ENCODE measurements around the gene OGA. TPM values are rescaled to one million over a fixed set of nuclear protein-coding genes. Genes with fewer than 3 reads are reported as not detected.
A peak's percentile ranks its signal among the peaks of the same experiment; 100 is the strongest.

Gene OGA
- polyA plus RNA-seq, 1 experiment: 25.6 TPM

- ChIA-PET POLR2A (no interaction called here), CTCF (interaction anchor here (0.8 to 5.9 kb wide), 10 partner anchors 8 to 570 kb away, joined by 3 to 88 read pairs (median 4); no protein-coding TSS in a partner anchor)
- peak; percentile 17 for DNase-seq (ENCODE audit: low read depth)
- TF ChIP-seq CTCF (IDR thresholded peaks at IDR 0.05; ENCODE audit: insufficient read depth, low read depth, low read length): no peak
- Histone ChIP-seq H3K4me3 (ENCODE audit: low read depth, low read length) (peak within 1 kb of the TSS; percentile 77), H3K36me3 (ENCODE audit: control insufficient read depth, insufficient read depth, low read length) (peaks cover 6% of the 10 kb centered on the region), H3K27me3 (ENCODE audit: control insufficient read depth, insufficient read depth, low read length) (no peaks in the 10 kb centered on the region)
These were observed 35.2 kb downstream of the OGA start, which contains the start of gene NPM3 for GRCh38 chr10:101782811-101783735. TSS of gene NPM3 (minus strand) at chr10:101783446. CDS start at chr10:101783390, 56 bp downstream.

- CTCF ChIA-PET: interaction anchor here (0.8 to 5.9 kb wide), 16 partner anchors 8 to 574 kb away, joined by 3 to 88 read pairs (median 4); partner anchors contain the start of gene OGA
- H3K27me3 ChIP-seq (ENCODE audit: control insufficient read depth, insufficient read depth, low read length): peaks cover 2% of the 10 kb centered on the region
- H3K36me3 ChIP-seq (ENCODE audit: control insufficient read depth, insufficient read depth, low read length): peaks cover 3% of the 10 kb centered on the region; the same call in 1 of the 2 replicates
- peak overlapping the region; percentile 77 for H3K4me3 ChIP-seq (ENCODE audit: low read depth, low read length)
- POLR2A ChIA-PET: no interaction called here
- no peak for TF ChIP-seq CTCF (IDR thresholded peaks at IDR 0.05; ENCODE audit: insufficient read depth, low read depth, low read length)
- no peak for DNase-seq (ENCODE audit: low read depth)
These were observed 36.0 kb downstream of the OGA start for GRCh38 chr10:101781984-101782810.

GRCh38 chr10:101781655-101781983 is 36.6 kb downstream of the OGA start:
- no peak overlapping the region for H3K4me3 ChIP-seq (ENCODE audit: low read depth, low read length)
- DNase-seq (ENCODE audit: low read depth): no peak
- ChIA-PET POLR2A (no interaction called here), CTCF (interaction anchor here (0.5 to 5.9 kb wide), 28 partner anchors 8 to 606 kb away, joined by 3 to 88 read pairs (median 4); partner anchors contain the start of genes DPCD, OGA and POLL)
- no peak for TF ChIP-seq CTCF (IDR thresholded peaks at IDR 0.05; ENCODE audit: insufficient read depth, low read depth, low read length)
- 0 out of 2 replicates have a peak, but pooled peaks cover 1% of the 10 kb centered on the region for H3K36me3 ChIP-seq (ENCODE audit: control insufficient read depth, insufficient read depth, low read length)
- peaks cover 7% of the 10 kb centered on the region for H3K27me3 ChIP-seq (ENCODE audit: control insufficient read depth, insufficient read depth, low read length)

GRCh38 chr10:101780818-101781654 is 37.2 kb downstream of the OGA start:
- H3K4me3 ChIP-seq (ENCODE audit: low read depth, low read length): no peak overlapping the region
- peaks cover 9% of the 10 kb centered on the region for H3K27me3 ChIP-seq (ENCODE audit: control insufficient read depth, insufficient read depth, low read length)
- TF ChIP-seq CTCF (IDR thresholded peaks at IDR 0.05; ENCODE audit: insufficient read depth, low read depth, low read length): peak; percentile 95
- H3K36me3 ChIP-seq (ENCODE audit: control insufficient read depth, insufficient read depth, low read length): 0 out of 2 replicates have a peak, but pooled peaks cover under 1% of the 10 kb centered on the region
- ChIA-PET POLR2A (no interaction called here), CTCF (interaction anchor here (0.5 to 5.9 kb wide), 33 partner anchors 9 to 606 kb away, joined by 3 to 88 read pairs (median 4); partner anchors contain the start of genes DPCD, OGA and POLL)
- no peak for DNase-seq (ENCODE audit: low read depth)

All from BJ (cell line).